SK-N-SH (cell line): ENCODE results near the gene KRTAP9-1. TPM values are rescaled to one million over a fixed set of nuclear protein-coding genes. Genes with fewer than 3 reads are reported as not detected.

Experiments
- CTCF ChIA-PET: fragments of 300-600, 350-600 bp; formaldehyde crosslinking; extraction: SDS; loops from one replicate; lab custom pipeline; 2021; lab: Yijun Ruan, JAX
- POLR2A ChIA-PET: fragments of 350-600 bp; sonication (Branson Sonifier 250); formaldehyde crosslinking; extraction: SDS; loops from one replicate; lab custom pipeline; 2020; ENCODE audit warnings: antibody characterized with exemption, inconsistent platforms; lab: Yijun Ruan, JAX
- DNase-seq: peaks from one replicate; pipeline ENCODE4 v3.0.0; 2012
- H2AFZ ChIP-seq: fragments of 200-600 bp; sonication (generic); 2 replicates; pipeline ENCODE4 v1.8.1; 2016; ENCODE audit warnings: antibody characterized with exemption, mild to moderate bottlenecking, low read depth
- H3F3A ChIP-seq: fragments of 200-600 bp; sonication (generic); replicated peaks from 2 replicates; pipeline ENCODE3; 2016; ENCODE audit warnings: antibody characterized with exemption, mild to moderate bottlenecking; ENCODE audit not compliant: insufficient read depth
- H3K27ac ChIP-seq, 2 experiments: fragments of 200-500 bp in 1 of 2; fragments of 200-600 bp in 1 of 2; sonication (Bioruptor generic) in 1 of 2; sonication (generic), shearing (Covaris generic) in 1 of 2; 2 replicates each; pipeline versions ENCODE4 v1.5.1 to v1.6.1; 2014 to 2016; ENCODE audit warnings: low read depth in 2 of 2, inconsistent platforms in 1 of 2, low read length in 1 of 2, mild to moderate bottlenecking in 1 of 2, mixed read lengths in 1 of 2
- H3K27me3 ChIP-seq: fragments of 200-600 bp; sonication (generic), shearing (Covaris generic); 2 replicates; pipeline ENCODE4 v1.6.1; 2016; ENCODE audit warnings: mixed run types; ENCODE audit not compliant: insufficient read depth
- H3K36me3 ChIP-seq, 2 experiments: fragments of 200-500 bp in 1 of 2; fragments of 200-600 bp in 1 of 2; sonication (Bioruptor generic) in 1 of 2; sonication (generic) in 1 of 2; replicated peaks in 1 of 2; 2 replicates each; pipeline versions ENCODE3 to v1.5.1; 2014 to 2016; ENCODE audit warnings: low read length in 1 of 2, mild to moderate bottlenecking in 1 of 2; ENCODE audit not compliant: insufficient read depth in 2 of 2, control insufficient read depth in 1 of 2
- H3K4me1 ChIP-seq, 2 experiments: fragments of 200-500 bp in 1 of 2; fragments of 200-600 bp in 1 of 2; sonication (Bioruptor generic) in 1 of 2; sonication (generic), shearing (Covaris generic) in 1 of 2; 2 replicates each; pipeline versions ENCODE4 v1.5.1 to v1.6.1; 2014 to 2016; ENCODE audit warnings: low read depth in 1 of 2, low read length in 1 of 2, mixed run types in 1 of 2; ENCODE audit not compliant: insufficient read depth in 2 of 2, control insufficient read depth in 1 of 2
- H3K4me2 ChIP-seq: fragments of 200-600 bp; sonication (generic), shearing (Covaris generic); 2 replicates; pipeline ENCODE4 v1.6.1; 2017; ENCODE audit warnings: mixed run types
- H3K4me3 ChIP-seq, 2 experiments: fragments of 200-500 bp in 1 of 2; fragments of 200-600 bp in 1 of 2; sonication (Bioruptor generic) in 1 of 2; sonication (generic), shearing (Covaris generic) in 1 of 2; 2 replicates each; pipeline versions ENCODE4 v1.5.1 to v1.8.1; 2014 to 2016; ENCODE audit warnings: low read depth in 2 of 2, inconsistent platforms in 1 of 2, low read length in 1 of 2, mild to moderate bottlenecking in 1 of 2, mixed read lengths in 1 of 2, moderate library complexity in 1 of 2
- H3K79me2 ChIP-seq: fragments of 200-600 bp; sonication (generic); 2 replicates; pipeline ENCODE4 v1.8.1; 2017; ENCODE audit warnings: mild to moderate bottlenecking; ENCODE audit not compliant: insufficient read depth
- H3K9ac ChIP-seq: fragments of 200-600 bp; sonication (generic); 2 replicates; pipeline ENCODE4 v1.6.1; 2017; ENCODE audit warnings: mixed run types
- H3K9me2 ChIP-seq: fragments of 200-600 bp; sonication (generic); 2 replicates; pipeline ENCODE4 v1.6.1; 2017; ENCODE audit warnings: mixed run types
- H3K9me3 ChIP-seq: fragments of 200-600 bp; sonication (generic); 2 replicates; pipeline ENCODE4 v1.6.1; 2017; ENCODE audit warnings: mixed run types, mild to moderate bottlenecking, moderate library complexity
- H4K20me1 ChIP-seq: fragments of 200-600 bp; sonication (generic); 2 replicates; pipeline ENCODE4 v1.6.1; 2017; ENCODE audit warnings: mild to moderate bottlenecking, mixed run types; ENCODE audit not compliant: insufficient read depth
- CHD2 ChIP-seq: fragments of 150-350 bp; IDR thresholded peaks from 2 replicates; pipeline ENCODE4 v1.6.1; 2018; ENCODE audit warnings: low read length; ENCODE audit not compliant: partially characterized antibody
- ELF1 ChIP-seq: IDR thresholded peaks from 2 replicates; pipeline ENCODE4 v1.4.0; 2012
- FOXJ3 ChIP-seq: sonication (generic); formaldehyde crosslinking; IDR thresholded peaks from 2 replicates; pipeline ENCODE4 v1.5.1; 2020; ENCODE audit warnings: mild to moderate bottlenecking, missing genetic modification reagents
- FOXM1 ChIP-seq: IDR thresholded peaks from 2 replicates; pipeline ENCODE4 v1.4.0; 2012; ENCODE audit warnings: low read depth, mild to moderate bottlenecking
- GATA2 ChIP-seq: sonication (generic); formaldehyde crosslinking; IDR thresholded peaks from 2 replicates; pipeline ENCODE4 v1.5.0; 2020; ENCODE audit warnings: mild to moderate bottlenecking, missing genetic modification reagents
- JUND ChIP-seq: IDR thresholded peaks from 2 replicates; pipeline ENCODE4 v1.4.0; 2012
- MEF2A ChIP-seq: IDR thresholded peaks from 2 replicates; pipeline ENCODE4 v1.4.0; 2012; ENCODE audit warnings: low read depth, borderline replicate concordance
- MXI1 ChIP-seq: IDR thresholded peaks from 2 replicates; pipeline ENCODE4 v1.6.1; 2012; ENCODE audit warnings: mild to moderate bottlenecking, low read depth, low read length, improper control_type of control experiment
- NFIC ChIP-seq: IDR thresholded peaks from 2 replicates; pipeline ENCODE4 v1.4.0; 2012; ENCODE audit warnings: borderline replicate concordance
- POLR2AphosphoS5 ChIP-seq: IDR thresholded peaks from 2 replicates; pipeline ENCODE4 v1.6.1; 2012; ENCODE audit warnings: low read depth, low read length
- RAD21 ChIP-seq: IDR thresholded peaks from 2 replicates; pipeline ENCODE4 v1.6.1; 2012; ENCODE audit warnings: mild to moderate bottlenecking, low read length
- REST ChIP-seq: IDR thresholded peaks from 2 replicates; pipeline ENCODE4 v1.6.1; 2012; ENCODE audit warnings: mild to moderate bottlenecking, low read depth, low read length, moderate library complexity
- RXRA ChIP-seq: IDR thresholded peaks from 2 replicates; pipeline ENCODE4 v1.4.0; 2012; ENCODE audit warnings: low read depth, mild to moderate bottlenecking, borderline replicate concordance
- SIN3A ChIP-seq: IDR thresholded peaks from 2 replicates; pipeline ENCODE4 v1.6.1; 2012; ENCODE audit warnings: low read depth, mild to moderate bottlenecking, low read length, moderate library complexity, borderline replicate concordance
- TCF12 ChIP-seq: IDR thresholded peaks from 2 replicates; pipeline ENCODE4 v1.4.0; 2012
- YY1 ChIP-seq: IDR thresholded peaks from 2 replicates; pipeline ENCODE4 v1.4.0; 2012; ENCODE audit warnings: low read depth, mild to moderate bottlenecking
- ZBTB33 ChIP-seq: IDR thresholded peaks from 2 replicates; pipeline ENCODE4 v1.4.0; 2012; ENCODE audit warnings: low read depth, borderline replicate concordance
- WGBS: methylation state at CpG from one replicate; pipeline ENCODE4 v1.1.6; 2017; ENCODE audit warnings: low lambda C conversion rate; 5-methylcytosine and 5-hydroxymethylcytosine counted together
- polyA plus RNA-seq, 3 experiments: library from polyadenylated mRNA; depleted of rRNA; stranded (reverse); fragments of >200 nt; gene quantifications; 2 replicates each; pipeline ENCODE4 v1.2.3, GENCODE V29; 2012

Gene KRTAP9-1
- polyA plus RNA-seq, 1 of the 3 experiments (the other 2 are of a cell fraction), result not detected

- H3K27ac ChIP-seq, result no peak overlapping the region
- H2AFZ ChIP-seq, result no peak overlapping the region
- H3F3A ChIP-seq, result no peaks in the 10 kb centered on the region
- no peak for TF ChIP-seq YY1
- TF ChIP-seq RAD21, result no peak
- TF ChIP-seq, all 33 proteins: peak for 0
- Histone ChIP-seq H3K79me2 (no peaks in the 10 kb centered on the region), H3K27me3 (0 out of 2 replicates have a peak, but pooled peaks cover 4% of the 10 kb centered on the region), H3K36me3 (no peaks in the 10 kb centered on the region), H3K4me1 (no peaks in the 10 kb centered on the region), H3K4me2 (no peak overlapping the region), H3K4me3 (no peak overlapping the region), H4K20me1 (no peaks in the 10 kb centered on the region), H3K9me2 (no peaks in the 10 kb centered on the region), H3K9ac (no peak overlapping the region), H3K9me3 (no peaks in the 10 kb centered on the region)
- CTCF ChIA-PET, result no interaction called here
- POLR2A ChIA-PET, result no interaction called here
- WGBS, result 15% methylated on average over 4 of the region's 4 CpGs
- no peak for DNase-seq
Measured at GRCh38 chr17:41150026-41150425, 39.7 kb upstream of the KRTAP9-1 start.

- no peak overlapping the region for H3K4me2 ChIP-seq
- 12% methylated on average over 2 of the region's 2 CpGs for WGBS
- H3K27me3 ChIP-seq, result 0 out of 2 replicates have a peak, but pooled peaks cover 4% of the 10 kb centered on the region
- H3K9me2 ChIP-seq, result no peaks in the 10 kb centered on the region
- TF ChIP-seq JUND, result no peak
- TF ChIP-seq RXRA, result no peak
- TF ChIP-seq MEF2A, result no peak
- no peak for TF ChIP-seq ZBTB33
- TF ChIP-seq CHD2, result no peak
- TF ChIP-seq REST, result no peak
- TF ChIP-seq NFIC, result no peak
- TF ChIP-seq TCF12, result no peak
- no peak for TF ChIP-seq MXI1
- no peak for TF ChIP-seq RAD21
- no peak for TF ChIP-seq ELF1
- TF ChIP-seq SIN3A, result no peak
- no peak for TF ChIP-seq POLR2AphosphoS5
- TF ChIP-seq FOXM1, result no peak
- TF ChIP-seq GATA2, result no peak
- no peak for TF ChIP-seq FOXJ3 (CRISPR knock-in tag)
- H4K20me1 ChIP-seq, result no peaks in the 10 kb centered on the region
- H3K79me2 ChIP-seq, result no peaks in the 10 kb centered on the region
- no peaks in the 10 kb centered on the region for H3K36me3 ChIP-seq
- no peak overlapping the region for H3K27ac ChIP-seq
- H3K9ac ChIP-seq, result no peak overlapping the region
- H3K9me3 ChIP-seq, result no peaks in the 10 kb centered on the region
- H3F3A ChIP-seq, result no peaks in the 10 kb centered on the region
- H3K4me3 ChIP-seq, result no peak overlapping the region
- POLR2A ChIA-PET, result no interaction called here
- no peaks in the 10 kb centered on the region for H3K4me1 ChIP-seq
- no peak overlapping the region for H2AFZ ChIP-seq
- CTCF ChIA-PET, result interaction anchor here (0.8 to 0.9 kb wide), 2 partner anchors 171 to 497 kb away, joined by 3 read pairs; no protein-coding TSS in a partner anchor
- DNase-seq, result no peak
Measured at GRCh38 chr17:41151525-41151924, 38.2 kb upstream of the KRTAP9-1 start.
